Activated CD4-positive, alpha-beta T cell treated with anti-CD3 and anti-CD28 coated beads for 36 hours (primary cell): Measurements from ENCODE around the gene CSPG4. TPM values are rescaled to one million over a fixed set of nuclear protein-coding genes. Genes with fewer than 3 reads are reported as not detected.

Experiments used
- ATAC-seq: fragments of 200-7000 bp; cut with Tn5 transposase; one replicate; pipeline ENCODE4 v1.10.0; 2021; ENCODE audit warnings: mild to moderate bottlenecking, moderate library complexity
- CTCF ChIA-PET: fragments of 350-600 bp; sonication (Branson Sonifier 250); formaldehyde crosslinking; loops from one replicate; lab custom pipeline; 2021; ENCODE audit warnings: antibody characterized with exemption; lab: Charles Lee
- POLR2A ChIA-PET: fragments of 350-600 bp; sonication (Branson Sonifier 250); formaldehyde crosslinking; loops from one replicate; lab custom pipeline; 2021; ENCODE audit warnings: antibody characterized with exemption, inconsistent platforms; lab: Charles Lee
- DNase-seq: peaks from one replicate; pipeline ENCODE4 v3.0.0-alpha.2; 2020
- H3K27ac Mint-ChIP-seq: one replicate; pipeline ENCODE4 v1.8.0; 2021; ENCODE audit warnings: mixed read lengths
- H3K27me3 Mint-ChIP-seq: one replicate; pipeline ENCODE4 v1.8.0; 2021; ENCODE audit warnings: mixed read lengths
- H3K36me3 Mint-ChIP-seq: one replicate; pipeline ENCODE4 v1.8.0; 2021; ENCODE audit warnings: low read depth, mixed read lengths
- H3K4me1 Mint-ChIP-seq: one replicate; pipeline ENCODE4 v1.8.0; 2021; ENCODE audit warnings: mixed read lengths
- H3K4me3 Mint-ChIP-seq: one replicate; pipeline ENCODE4 v1.8.0; 2021; ENCODE audit warnings: mild to moderate bottlenecking, moderate library complexity, mixed read lengths
- H3K9me3 Mint-ChIP-seq: one replicate; pipeline ENCODE4 v1.8.0; 2021; ENCODE audit warnings: low read depth, mixed read lengths
- intact Hi-C, 2 experiments: fragments of 100-400 bp; cut with DNase I in 1 of 2; cut with micrococcal nuclease in 1 of 2; formaldehyde crosslinking; loops; one replicate each; pipeline versions ENCODE4 v1.14.2 to v1.15.1; 2022 to 2024; cut with DNase I, micrococcal nuclease
- total RNA-seq, 2 experiments: library from RNA; stranded (reverse); gene quantifications; one replicate each; pipeline ENCODE4 v1.2.3, GENCODE V29; 2021

CSPG4 gene
- total RNA-seq, 2 experiments from 2014 or later: not detected

DNA sequence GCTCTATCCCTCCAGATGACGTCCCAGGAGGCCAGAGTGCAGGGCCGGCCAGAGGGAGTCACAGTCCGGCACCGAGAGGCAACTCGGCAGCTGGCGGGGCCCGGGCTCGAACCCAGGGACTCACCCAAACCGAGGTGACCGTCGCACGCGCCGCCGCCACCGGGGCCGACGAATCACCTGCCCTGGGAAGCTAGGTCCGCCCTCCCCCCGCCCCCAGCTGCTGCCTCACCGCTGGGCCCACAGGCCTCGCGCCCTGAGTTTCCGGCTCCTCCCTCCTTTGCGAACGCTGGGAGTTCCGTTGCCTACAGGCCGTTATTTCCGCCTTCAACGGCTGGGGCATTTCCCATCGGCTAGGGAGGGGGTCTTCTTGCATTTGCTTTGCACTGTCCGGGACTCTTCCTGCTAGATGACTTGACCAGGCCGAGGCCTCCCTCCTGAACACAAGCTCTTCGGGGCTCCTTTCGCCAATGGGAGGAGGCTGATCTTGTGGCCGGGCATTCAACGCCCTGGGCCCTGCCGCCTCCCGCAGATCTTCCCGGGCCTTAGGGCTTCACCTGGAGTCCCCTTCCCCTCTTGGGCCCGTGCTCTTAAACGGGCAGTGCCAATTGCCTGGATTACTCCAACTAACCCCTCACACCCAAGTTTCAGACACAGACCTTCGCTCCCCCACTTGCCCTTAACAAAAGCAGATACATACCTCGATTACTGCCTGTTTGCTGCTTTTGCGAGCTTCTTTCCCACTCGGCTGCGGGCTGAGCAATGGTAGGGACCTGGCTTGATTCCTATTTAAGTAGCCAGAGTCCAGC lies 86.9 kb downstream of the CSPG4 start, which contains the start of gene SNUPN:
Gene SNUPN, minus strand, starts transcription at position 184 of the 806 bp plus-strand sequence. CDS start 4,674 bp downstream, outside the sequence.
- CTCF ChIA-PET: interaction anchor here (0.5 to 3.2 kb wide), 12 partner anchors 9 to 258 kb away, joined by 3 to 21 read pairs (median 6); partner anchors contain the start of genes IMP3, MAN2C1, SIN3A and SNX33

More for the DNA sequence above, 86.9 kb downstream of the CSPG4 start, which contains the start of gene SNUPN:
- Mint-ChIP-seq H3K36me3 (peaks cover 6% of the 10 kb centered on the region), H3K4me1 (peaks cover 45% of the 10 kb centered on the region), H3K9me3 (no peaks in the 10 kb centered on the region), H3K27ac (peak within 1 kb of the TSS; percentile 99), H3K27me3 (no peaks in the 10 kb centered on the region), H3K4me3 (peak within 1 kb of the TSS; percentile 93)
- POLR2A ChIA-PET: interaction anchor here (0.5 to 2.2 kb wide), 11 partner anchors 14 to 278 kb away, joined by 3 to 18 read pairs (median 6); partner anchors contain the start of genes IMP3, MAN2C1 and SIN3A
- intact Hi-C loops: loop anchor here (1.0 to 10.0 kb wide), 10 partner anchors 15 to 1221 kb away; partner anchors contain the start of genes IMP3 (in 2 of the 2), MAN2C1 (in 2 of the 2), ARID3B (in 1 of the 2) and COX5A (in 1 of the 2)
- ATAC-seq: peak; percentile 88
- peak; percentile 97 for DNase-seq

Other genes with a start within 250 kb of the CSPG4 start
- gene PTPN9, start 133.5 kb downstream of the CSPG4 start, total RNA-seq: 10 to 100 TPM; 15.0 to 16.5 TPM
- gene SNUPN, start 87.1 kb downstream of the CSPG4 start, total RNA-seq: 10 to 100 TPM; 37.4 to 40.3 TPM
- gene IMP3, start 72.6 kb downstream of the CSPG4 start, total RNA-seq: 10 to 100 TPM; 80.3 to 87.5 TPM
- 1 to 10 TPM; 2.2 to 2.4 TPM for gene SNX33, start 64.9 kb downstream of the CSPG4 start, total RNA-seq
- gene UBE2Q2, start 130.6 kb upstream of the CSPG4 start, total RNA-seq: 10 to 100 TPM; 14.9 to 15.1 TPM
- gene FBXO22, start 191.0 kb upstream of the CSPG4 start, total RNA-seq: 10 to 100 TPM; 51.4 to 59.2 TPM